HG03045 (cell line): Measurements from ENCODE around the gene ITPR2.

Experiments
- ATAC-seq: cut with Tn5 transposase; IDR thresholded peaks from one replicate; pipeline ENCODE4 v1.9.1; 2021; ENCODE audit warnings: mild to moderate bottlenecking, moderate library complexity; ENCODE audit not compliant: unreplicated experiment

Gene ITPR2

GRCh38 chr12:26374934-26375680 lies 457.9 kb downstream of the ITPR2 start:
- ATAC-seq: no peak

- no peak for ATAC-seq
Observed at GRCh38 chr12:26373606-26374495, 459.1 kb downstream of the ITPR2 start.

GRCh38 chr12:26372866-26373265 lies 460.1 kb downstream of the ITPR2 start:
- ATAC-seq: no peak

- ATAC-seq: no peak
Observed at GRCh38 chr12:26370098-26370497, 462.9 kb downstream of the ITPR2 start.

GRCh38 chr12:26369588-26369987 lies 463.4 kb downstream of the ITPR2 start:
- ATAC-seq: no peak

- ATAC-seq: no peak
Observed at GRCh38 chr12:26367991-26368730, 464.8 kb downstream of the ITPR2 start.

GRCh38 chr12:26361964-26362363 lies 471.0 kb downstream of the ITPR2 start:
- no peak for ATAC-seq

GRCh38 chr12:26360062-26360461 lies 472.9 kb downstream of the ITPR2 start:
- no peak for ATAC-seq

GRCh38 chr12:26359576-26359975 lies 473.4 kb downstream of the ITPR2 start:
- no peak for ATAC-seq

GRCh38 chr12:26358651-26359050 lies 474.3 kb downstream of the ITPR2 start:
- no peak for ATAC-seq

- no peak for ATAC-seq
Observed at GRCh38 chr12:26347300-26347699, 485.7 kb downstream of the ITPR2 start.

GRCh38 chr12:26346736-26347135 lies 486.3 kb downstream of the ITPR2 start:
- ATAC-seq: no peak

- no peak for ATAC-seq
Observed at GRCh38 chr12:26345471-26346003, 487.5 kb downstream of the ITPR2 start.

GRCh38 chr12:26341491-26341890 lies 491.5 kb downstream of the ITPR2 start:
- no peak for ATAC-seq

- peak; percentile 47 for ATAC-seq
Observed at GRCh38 chr12:26340649-26341048, 492.3 kb downstream of the ITPR2 start.

GRCh38 chr12:26339976-26340375 lies 493.0 kb downstream of the ITPR2 start:
- no peak for ATAC-seq

- ATAC-seq: no peak
Observed at GRCh38 chr12:26338586-26339572, 494.1 kb downstream of the ITPR2 start.

GRCh38 chr12:26335651-26336050 lies 497.3 kb downstream of the ITPR2 start:
- ATAC-seq: no peak

GRCh38 chr12:26334621-26335124 lies 498.3 kb downstream of the ITPR2 start:
- no peak for ATAC-seq

- no peak for ATAC-seq
Observed at GRCh38 chr12:26331960-26332359, 501.0 kb downstream of the ITPR2 start.
